OCI-LY7 (cell line): ENCODE measurements around the gene GALNT3.

Experiments
- EZH2phosphoT487 ChIP-seq: fragments of 200-600 bp; sonication (generic); IDR thresholded peaks from 2 replicates; pipeline ENCODE4 v1.6.1; 2018; ENCODE audit warnings: low read depth, borderline replicate concordance, mild to moderate bottlenecking, mixed run types, antibody characterized with exemption, low read length, moderate library complexity, mixed read lengths
- TF ChIP-seq, protein P1 (sequence below): fragments of 200-600 bp; sonication (generic); conservative IDR thresholded peaks from 2 replicates; pipeline ENCODE4 v1.5.1; 2014; ENCODE audit warnings: mild to moderate bottlenecking, antibody characterized with exemption, low read length, moderate library complexity, mixed read lengths

DNA sequence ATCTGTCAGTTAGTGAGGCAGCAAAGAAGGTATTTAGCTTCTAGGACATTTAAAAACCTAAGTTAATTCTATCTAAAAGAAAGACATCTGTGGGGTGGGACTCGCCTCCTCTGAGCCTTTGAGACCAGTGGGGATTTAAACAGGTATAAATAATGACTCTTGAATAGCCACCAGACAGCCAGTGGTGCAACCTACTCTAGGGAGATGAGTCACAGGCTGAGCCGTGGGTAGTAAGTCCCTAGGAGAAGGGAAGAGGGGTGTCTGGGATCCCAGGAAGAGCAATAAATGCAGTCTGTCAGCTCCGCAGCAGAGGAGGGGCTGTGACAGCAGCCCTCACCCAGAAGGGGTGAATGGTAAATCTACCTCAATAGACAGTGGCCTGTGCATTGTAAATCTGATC, 43.1 kb upstream of the GALNT3 start:
- TF ChIP-seq, protein P1, sequence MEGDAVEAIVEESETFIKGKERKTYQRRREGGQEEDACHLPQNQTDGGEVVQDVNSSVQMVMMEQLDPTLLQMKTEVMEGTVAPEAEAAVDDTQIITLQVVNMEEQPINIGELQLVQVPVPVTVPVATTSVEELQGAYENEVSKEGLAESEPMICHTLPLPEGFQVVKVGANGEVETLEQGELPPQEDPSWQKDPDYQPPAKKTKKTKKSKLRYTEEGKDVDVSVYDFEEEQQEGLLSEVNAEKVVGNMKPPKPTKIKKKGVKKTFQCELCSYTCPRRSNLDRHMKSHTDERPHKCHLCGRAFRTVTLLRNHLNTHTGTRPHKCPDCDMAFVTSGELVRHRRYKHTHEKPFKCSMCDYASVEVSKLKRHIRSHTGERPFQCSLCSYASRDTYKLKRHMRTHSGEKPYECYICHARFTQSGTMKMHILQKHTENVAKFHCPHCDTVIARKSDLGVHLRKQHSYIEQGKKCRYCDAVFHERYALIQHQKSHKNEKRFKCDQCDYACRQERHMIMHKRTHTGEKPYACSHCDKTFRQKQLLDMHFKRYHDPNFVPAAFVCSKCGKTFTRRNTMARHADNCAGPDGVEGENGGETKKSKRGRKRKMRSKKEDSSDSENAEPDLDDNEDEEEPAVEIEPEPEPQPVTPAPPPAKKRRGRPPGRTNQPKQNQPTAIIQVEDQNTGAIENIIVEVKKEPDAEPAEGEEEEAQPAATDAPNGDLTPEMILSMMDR = no peak
- no peak for TF ChIP-seq EZH2phosphoT487
